ENCODE results near the gene HPD. TPM values are rescaled to one million over a fixed set of nuclear protein-coding genes. Genes with fewer than 3 reads are reported as not detected.

The HPD gene
- total and polyA plus RNA-seq, 2 donors (not counting 3 experiments of a cell fraction or from before 2014, with no cell fraction given) = not detected

- TF ChIP-seq MAX (IDR thresholded peaks at IDR 0.05; ENCODE audit: insufficient read depth, insufficient read length) (peak; percentile 66), POLR2AphosphoS5 (IDR thresholded peaks at IDR 0.05; ENCODE audit: insufficient read depth, low read depth, low read length) (no peak), POLR2A (IDR thresholded peaks at IDR 0.05; ENCODE audit: low read depth, low read length) (peak; percentile 40)
- no peaks in the 10 kb centered on the region for H4K20me1 ChIP-seq (replicated peaks; ENCODE audit: control insufficient read depth, extremely low read depth, insufficient read depth, low read length)
- no peak overlapping the region for H2AFZ ChIP-seq (ENCODE audit: low read depth, low read length)
- H3K27ac ChIP-seq (ENCODE audit: insufficient read depth, low read depth, low read length) = no peak overlapping the region
- FAIRE-seq = peak; percentile 43
- peak overlapping the region; percentile 42 for H3K4me2 ChIP-seq (ENCODE audit: insufficient read depth, low read length)
- H3K4me1 ChIP-seq (ENCODE audit: control insufficient read depth, extremely low read depth, insufficient read depth, low read length) = peaks cover 42% of the 10 kb centered on the region
- peak; percentile 55 for DNase-seq (ENCODE audit: low read depth, low spot score)
- no peak overlapping the region for H3K9ac ChIP-seq (replicated peaks; ENCODE audit: extremely low read depth, insufficient read depth, low read length)
- BruUV-seq (replicated peaks) = no TSS peak
- dilution Hi-C loops (cut with MboI; ENCODE audit: extremely low pct_ligation_motif_present, low sequenced_read_pairs) = no loop called here
- peaks cover 2 to 16% of the 10 kb centered on the region in 2 experiments for H3K36me3 ChIP-seq (ENCODE audit: control insufficient read depth in 2 of 2, extremely low read depth in 1 of 2, insufficient read depth in 2 of 2, low read length in 2 of 2)
- no peaks in the 10 kb centered on the region for H3K9me1 ChIP-seq (replicated peaks; ENCODE audit: control insufficient read depth, extremely low read depth, insufficient read depth, low read length)
- no peaks in the 10 kb centered on the region for H3K9me3 ChIP-seq (replicated peaks; ENCODE audit: control insufficient read depth, insufficient read depth, low read length)
- H3K79me2 ChIP-seq (ENCODE audit: control insufficient read depth, insufficient read depth, low read length) = peaks cover 42% of the 10 kb centered on the region
- CTCF ChIA-PET = interaction anchor here (1.2 to 12.7 kb wide), 2 partner anchors 10 to 90 kb away, joined by 6 to 774 read pairs; partner anchors contain the start of genes PSMD9 and SETD1B
- no peaks in the 10 kb centered on the region for H3K27me3 ChIP-seq (ENCODE audit: control insufficient read depth in 2 of 2, insufficient read depth in 2 of 2, low read length in 2 of 2)
- intact Hi-C loops (cut with micrococcal nuclease) = loop anchor here (5.0 kb wide), 1 partner anchor 171 kb away; the partner anchor contains the start of gene ORAI1
- POLR2A ChIA-PET = interaction anchor here (3.8 to 5.7 kb wide), 2 partner anchors 8 to 13 kb away, joined by 15 to 37 read pairs; no protein-coding TSS in a partner anchor
- peak overlapping the region in 2 of 3 experiments; percentile 15 to 79 for H3K4me3 ChIP-seq (replicated peaks in 1 of 3; ENCODE audit: insufficient read depth in 1 of 3, low read depth in 1 of 3, low read length in 3 of 3)
Observed at GRCh38 chr12:121797937-121798786, 60.5 kb downstream of the HPD start.
